Hepatocyte (in vitro differentiated cells): ENCODE results near the gene MST1R. TPM values are rescaled to one million over a fixed set of nuclear protein-coding genes. Genes with fewer than 3 reads are reported as not detected.

ENCODE experiments used
- DNase-seq: peaks from one replicate; pipeline ENCODE4 v3.0.0-alpha.2; 2016; ENCODE audit warnings: low spot score
- H2AFZ ChIP-seq: fragments of 200-600 bp; sonication (generic); 2 replicates; pipeline ENCODE4 v1.6.0; 2016; ENCODE audit warnings: antibody characterized with exemption, mild to moderate bottlenecking
- H3K27ac ChIP-seq: fragments of 200-600 bp; sonication (generic); 2 replicates; pipeline ENCODE4 v1.5.1; 2016; ENCODE audit warnings: mild to moderate bottlenecking
- H3K27me3 ChIP-seq: fragments of 200-600 bp; sonication (generic); 2 replicates; pipeline ENCODE4 v1.6.1; 2016
- H3K36me3 ChIP-seq: fragments of 200-600 bp; sonication (generic); replicated peaks from 2 replicates; pipeline ENCODE4 v1.5.1; 2016; ENCODE audit warnings: low read depth; ENCODE audit not compliant: insufficient read depth
- H3K4me1 ChIP-seq: fragments of 200-600 bp; sonication (generic); 2 replicates; pipeline ENCODE4 v1.5.1; 2016; ENCODE audit warnings: mild to moderate bottlenecking, moderate library complexity; ENCODE audit not compliant: insufficient read depth
- H3K4me2 ChIP-seq: fragments of 200-600 bp; sonication (generic); 2 replicates; pipeline ENCODE4 v1.6.0; 2016
- H3K4me3 ChIP-seq: fragments of 200-600 bp; sonication (generic); 2 replicates; pipeline ENCODE4 v1.5.1; 2016; ENCODE audit warnings: mild to moderate bottlenecking
- H3K79me2 ChIP-seq: fragments of 200-600 bp; sonication (generic); 2 replicates; pipeline ENCODE4 v1.6.0; 2017; ENCODE audit warnings: mild to moderate bottlenecking
- H3K9me2 ChIP-seq: fragments of 200-600 bp; sonication (generic); replicated peaks from 2 replicates; pipeline ENCODE4 v1.6.0; 2017; ENCODE audit warnings: mild to moderate bottlenecking; ENCODE audit not compliant: insufficient read depth
- H3K9me3 ChIP-seq: fragments of 200-600 bp; sonication (generic); 2 replicates; pipeline ENCODE4 v1.5.1; 2016; ENCODE audit warnings: low read depth, mild to moderate bottlenecking
- H4K20me1 ChIP-seq: fragments of 200-600 bp; sonication (generic); 2 replicates; pipeline ENCODE4 v1.6.0; 2016; ENCODE audit warnings: mild to moderate bottlenecking; ENCODE audit not compliant: insufficient read depth, poor library complexity, severe bottlenecking
- CTCF ChIP-seq: fragments of 200-600 bp; sonication (generic); IDR thresholded peaks from 2 replicates; pipeline ENCODE4 v1.5.1; 2016; ENCODE audit warnings: antibody characterized with exemption, mild to moderate bottlenecking; ENCODE audit not compliant: poor library complexity
- EZH2 ChIP-seq: fragments of 200-600 bp; sonication (generic); IDR thresholded peaks from 2 replicates; pipeline ENCODE4 v1.6.1; 2016; ENCODE audit warnings: antibody characterized with exemption, mild to moderate bottlenecking, borderline replicate concordance
- EZH2phosphoT487 ChIP-seq: fragments of 200-600 bp; sonication (generic); IDR thresholded peaks from one replicate; pipeline ENCODE4 v1.6.1; 2018; ENCODE audit warnings: antibody characterized with exemption, mild to moderate bottlenecking, low read depth, moderate library complexity; ENCODE audit not compliant: unreplicated experiment, severe bottlenecking
- WGBS: methylation state at CpG from one replicate; pipeline ENCODE4 v1.1.6; 2016; ENCODE audit warnings: low lambda C conversion rate; ENCODE audit errors: missing lambda C conversion rate; 5-methylcytosine and 5-hydroxymethylcytosine counted together
- polyA plus RNA-seq: library from polyadenylated mRNA; unstranded; fragments of >200 nt; fragmentation: Nextera tagmentation; extraction: Ambion mirVana; gene quantifications from 2 replicates; pipeline ENCODE4 v1.2.1, GENCODE V29; 2016
- total RNA-seq: library from RNA; depleted of rRNA; stranded (reverse); fragments of >200 nt; gene quantifications from 2 replicates; pipeline ENCODE4 v1.2.3, GENCODE V29; 2014

Gene MST1R
- total RNA-seq (7.5 and 8.7 TPM in 2 replicates), polyA plus RNA-seq (5.3 and 12.1 TPM in 2 replicates)

- Histone ChIP-seq H2AFZ (no peak within 1 kb of the TSS), H3K9me2 (no peaks in the 10 kb centered on the region), H3K4me3 (no peak within 1 kb of the TSS), H3K9me3 (no peaks in the 10 kb centered on the region), H4K20me1 (no peaks in the 10 kb centered on the region), H3K27me3 (no peaks in the 10 kb centered on the region), H3K4me2 (peak within 1 kb of the TSS; percentile 67), H3K27ac (peak within 1 kb of the TSS; percentile 54), H3K79me2 (no peaks in the 10 kb centered on the region), H3K36me3 (no peaks in the 10 kb centered on the region), H3K4me1 (peaks cover 42% of the 10 kb centered on the region)
- TF ChIP-seq EZH2phosphoT487 (no peak), CTCF (no peak), EZH2 (no peak)
- peak; percentile 92 for DNase-seq
- WGBS = 53% methylated on average over 47 of the region's 65 CpGs
Measured at GRCh38 chr3:49903451-49904424, at the start of gene MST1R. MST1R (minus strand) TSS chr3:49903873; CDS start chr3:49903609, 264 bp downstream.

- peaks cover 76% of the 10 kb centered on the region for H4K20me1 ChIP-seq
- DNase-seq = no peak
- no peak overlapping the region for H3K27ac ChIP-seq
- H3K79me2 ChIP-seq = peaks cover 100% of the 10 kb centered on the region
- no peaks in the 10 kb centered on the region for H3K9me3 ChIP-seq
- WGBS = over 99% methylated on average over 6 of the region's 6 CpGs
- H3K4me1 ChIP-seq = no peaks in the 10 kb centered on the region
- no peak overlapping the region for H3K4me2 ChIP-seq
- no peaks in the 10 kb centered on the region for H3K36me3 ChIP-seq
- no peaks in the 10 kb centered on the region for H3K27me3 ChIP-seq
- no peak overlapping the region for H2AFZ ChIP-seq
- no peak overlapping the region for H3K4me3 ChIP-seq
- TF ChIP-seq EZH2phosphoT487 = no peak
- TF ChIP-seq CTCF = no peak
- no peak for TF ChIP-seq EZH2
- H3K9me2 ChIP-seq = no peaks in the 10 kb centered on the region
Measured at GRCh38 chr3:49952924-49953323, 49.3 kb upstream of the MST1R start.

GRCh38 chr3:49942651-49943050, 39.0 kb upstream of the MST1R start:
- H3K9me3 ChIP-seq = no peaks in the 10 kb centered on the region
- H3K36me3 ChIP-seq = no peaks in the 10 kb centered on the region
- no peak overlapping the region for H2AFZ ChIP-seq
- H3K27me3 ChIP-seq = no peaks in the 10 kb centered on the region
- WGBS = 93% methylated on average over 2 of the region's 2 CpGs
- H3K4me1 ChIP-seq = peaks cover 5% of the 10 kb centered on the region
- H3K79me2 ChIP-seq = peaks cover 73% of the 10 kb centered on the region
- no peak for TF ChIP-seq CTCF
- TF ChIP-seq EZH2phosphoT487 = no peak
- no peak for TF ChIP-seq EZH2
- H3K4me3 ChIP-seq = no peak overlapping the region
- peaks cover 67% of the 10 kb centered on the region for H4K20me1 ChIP-seq
- no peaks in the 10 kb centered on the region for H3K9me2 ChIP-seq
- H3K27ac ChIP-seq = no peak overlapping the region
- H3K4me2 ChIP-seq = no peak overlapping the region
- DNase-seq = no peak
